ENCODE data around the gene CEP63. TPM values are rescaled to one million over a fixed set of nuclear protein-coding genes. Genes with fewer than 3 reads are reported as not detected.

The CEP63 gene
- polyA plus RNA-seq, 3 donors: 11.1 to 18.8 (median 17.2) TPM

GRCh38 chr3:134611516-134611915 lies 125.7 kb downstream of the CEP63 start:
- Mint-ChIP-seq H3K27ac (no peak overlapping the region), H3K36me3 (no peaks in the 10 kb centered on the region), H3K27me3 (ENCODE audit: low read depth in 3 of 3) (peaks cover 0 to 2% (median 2%) of the 10 kb centered on the region in 3 donors), H3K4me3 (no peak overlapping the region), H3K9me3 (no peaks in the 10 kb centered on the region), H3K4me1 (peaks cover 30% of the 10 kb centered on the region)
- no peak for DNase-seq
- Histone ChIP-seq H3K27ac (ENCODE audit: low read depth in 1 of 2, low read length in 2 of 2) (no peak overlapping the region), H3K9ac (ENCODE audit: insufficient read depth, low read length, poor library complexity, severe bottlenecking) (no peak overlapping the region), H3K4me2 (replicated peaks; ENCODE audit: extremely low read depth, low read length, poor library complexity, severe bottlenecking) (no peak overlapping the region), H3K4me1 (ENCODE audit: control insufficient read depth in 1 of 2, insufficient read depth in 2 of 2, low read length in 2 of 2) (peaks cover 17 to 22% of the 10 kb centered on the region in 2 donors), H4K20me1 (ENCODE audit: insufficient read depth, low read length) (no peaks in the 10 kb centered on the region), H3K27me3 (ENCODE audit: control insufficient read depth in 2 of 2, insufficient read depth in 2 of 2, low read length in 2 of 2) (no peaks in the 10 kb centered on the region), H2AFZ (ENCODE audit: insufficient read depth, low read depth, low read length, poor library complexity, severe bottlenecking) (no peak overlapping the region), H3K79me2 (ENCODE audit: insufficient read depth, low read length) (no peaks in the 10 kb centered on the region), H3K9me3 (replicated peaks in 1 of 2; ENCODE audit: control insufficient read depth in 1 of 2, insufficient read depth in 1 of 2, low read length in 2 of 2) (no peaks in the 10 kb centered on the region), H3K36me3 (replicated peaks in 1 of 2; ENCODE audit: control insufficient read depth in 1 of 2, insufficient read depth in 2 of 2, low read length in 2 of 2) (no peaks in the 10 kb centered on the region), H3K4me3 (replicated peaks in 1 of 3; ENCODE audit: low read depth in 2 of 3, low read length in 3 of 3) (no peak overlapping the region)
- intact Hi-C loops (cut with micrococcal nuclease): no loop called here
- no peak for TF ChIP-seq CTCF (IDR thresholded peaks at IDR 0.05)
- no CpG with 5 or more reads among the region's 2 CpGs for WGBS (ENCODE audit: insufficient coverage)

- H3K9me3 ChIP-seq (replicated peaks in 1 of 2; ENCODE audit: control insufficient read depth in 1 of 2, insufficient read depth in 1 of 2, low read length in 2 of 2): no peaks in the 10 kb centered on the region
- no peaks in the 10 kb centered on the region for H3K27me3 ChIP-seq (ENCODE audit: control insufficient read depth in 2 of 2, insufficient read depth in 2 of 2, low read length in 2 of 2)
- H3K36me3 Mint-ChIP-seq: no peaks in the 10 kb centered on the region
- intact Hi-C loops (cut with micrococcal nuclease): no loop called here
- no peaks in the 10 kb centered on the region for H3K9me3 Mint-ChIP-seq
- H3K27me3 Mint-ChIP-seq (ENCODE audit: low read depth in 3 of 3): peaks cover 0 to 2% (median 2%) of the 10 kb centered on the region in 3 donors
- no peak overlapping the region for H3K4me3 Mint-ChIP-seq
- no peaks in the 10 kb centered on the region for H3K79me2 ChIP-seq (ENCODE audit: insufficient read depth, low read length)
- no peak for DNase-seq
- H3K27ac Mint-ChIP-seq: no peak overlapping the region
- H2AFZ ChIP-seq (ENCODE audit: insufficient read depth, low read depth, low read length, poor library complexity, severe bottlenecking): no peak overlapping the region
- no peak overlapping the region for H3K4me3 ChIP-seq (replicated peaks in 1 of 3; ENCODE audit: low read depth in 2 of 3, low read length in 3 of 3)
- no peak overlapping the region for H3K27ac ChIP-seq (ENCODE audit: low read depth in 1 of 2, low read length in 2 of 2)
- H3K4me2 ChIP-seq (replicated peaks; ENCODE audit: extremely low read depth, low read length, poor library complexity, severe bottlenecking): no peak overlapping the region
- no peaks in the 10 kb centered on the region for H4K20me1 ChIP-seq (ENCODE audit: insufficient read depth, low read length)
- peaks cover 1 to 6% of the 10 kb centered on the region in 2 donors for H3K4me1 ChIP-seq (ENCODE audit: control insufficient read depth in 1 of 2, insufficient read depth in 2 of 2, low read length in 2 of 2)
- H3K36me3 ChIP-seq (replicated peaks in 1 of 2; ENCODE audit: control insufficient read depth in 1 of 2, insufficient read depth in 2 of 2, low read length in 2 of 2): no peaks in the 10 kb centered on the region
- peaks cover 14% of the 10 kb centered on the region for H3K4me1 Mint-ChIP-seq
- TF ChIP-seq CTCF (IDR thresholded peaks at IDR 0.05): no peak
- WGBS (ENCODE audit: insufficient coverage): 88% methylated on average over 6 of the region's 6 CpGs
- H3K9ac ChIP-seq (ENCODE audit: insufficient read depth, low read length, poor library complexity, severe bottlenecking): no peak overlapping the region
Observed at GRCh38 chr3:134613006-134613520, 127.2 kb downstream of the CEP63 start.
